Kidney glomerular epithelial cell (primary cell): ENCODE measurements around the gene POLDIP3.

Experiments used
- DNase-seq: peaks from one replicate; lab custom pipeline; 2025; lab: John Stamatoyannopoulos, UW

The POLDIP3 gene

DNA sequence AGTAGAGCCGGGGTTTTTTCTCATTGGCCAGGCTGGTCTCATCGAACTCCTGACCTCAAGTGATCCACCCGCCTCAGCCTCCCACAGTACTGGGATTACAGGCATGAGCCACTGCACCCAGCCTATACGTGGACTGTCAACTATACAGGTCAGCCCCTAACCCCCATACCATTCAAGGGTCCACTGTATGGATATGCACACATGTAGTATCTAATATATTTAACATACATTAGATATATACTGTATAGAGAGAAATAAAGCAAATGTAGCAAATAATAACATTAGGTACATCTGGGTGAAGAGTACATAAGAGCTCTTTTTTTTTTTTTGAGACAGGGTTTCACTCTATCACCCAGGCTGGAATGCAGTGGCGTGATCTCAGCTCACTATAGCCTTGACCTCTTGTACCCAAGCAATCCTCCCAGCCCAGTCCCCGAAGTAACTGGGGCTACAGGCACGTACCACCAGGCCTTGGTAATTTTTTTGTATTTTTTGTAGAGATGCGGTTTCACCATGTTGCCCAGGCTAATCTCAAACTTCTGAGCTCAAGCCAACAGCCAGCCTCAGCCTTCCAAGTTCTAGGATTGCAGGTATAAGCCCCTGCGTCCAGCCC is 27.2 kb upstream of the POLDIP3 start:
- DNase-seq: no peak

DNA sequence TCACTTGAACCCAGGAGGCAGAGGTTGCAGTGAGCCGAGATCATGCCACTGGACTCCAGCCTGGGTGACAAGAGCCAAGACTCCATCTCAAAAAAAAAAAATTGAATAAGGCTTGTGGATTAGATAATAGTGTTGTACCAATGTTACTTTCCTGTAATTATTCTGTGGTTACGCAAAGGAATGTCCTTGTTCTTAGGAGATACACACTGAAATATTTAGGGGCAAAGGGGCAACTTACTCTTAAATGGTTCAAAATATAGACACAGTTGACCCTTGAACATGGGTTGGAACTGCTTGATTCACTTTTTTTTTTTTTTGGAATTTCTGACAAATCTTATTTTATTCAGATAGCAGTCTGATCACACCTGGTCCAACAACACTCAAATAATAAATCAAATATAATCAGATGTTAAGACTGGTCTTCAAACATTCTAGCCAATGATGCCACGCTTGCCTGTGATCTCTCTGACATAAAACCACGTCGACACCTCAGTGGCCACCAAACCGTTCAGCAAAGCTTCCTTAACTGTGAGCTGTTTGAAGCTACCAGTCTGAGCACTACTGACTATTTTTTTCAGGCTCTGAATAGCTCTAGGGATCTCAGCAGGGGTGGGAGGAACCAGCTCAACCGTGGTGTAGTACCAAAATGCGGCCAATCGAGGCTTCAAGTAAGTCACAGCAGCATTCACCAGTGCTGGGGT is 25.0 kb upstream of the POLDIP3 start:
- no peak for DNase-seq

DNA sequence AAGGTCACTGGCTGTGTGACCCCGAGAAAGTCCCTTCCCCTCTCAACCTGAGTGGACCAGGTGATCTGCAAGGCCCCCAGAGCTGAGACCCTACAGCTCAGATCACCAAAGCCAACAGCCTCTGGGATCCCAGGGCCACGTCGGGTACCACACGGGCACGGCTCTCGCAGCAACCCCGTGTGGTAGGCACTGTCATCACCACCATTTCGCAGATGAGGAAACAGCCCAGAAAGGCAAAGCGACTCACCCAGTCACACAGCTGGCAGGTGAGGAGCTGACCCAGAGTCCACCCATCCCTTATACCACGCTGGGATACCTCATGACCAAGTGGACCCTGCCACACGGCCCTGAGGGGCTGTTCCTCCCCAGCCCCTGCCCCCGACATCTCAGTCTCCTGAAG is 22.9 kb upstream of the POLDIP3 start:
- no peak for DNase-seq

- DNase-seq: no peak
These were observed 21.8 kb upstream of the POLDIP3 start for GRCh38 chr22:42636506-42636905.

- peak; percentile 81 for DNase-seq
These were observed 20.8 kb upstream of the POLDIP3 start for GRCh38 chr22:42635531-42635930.

- DNase-seq: no peak
These were observed 18.3 kb upstream of the POLDIP3 start for GRCh38 chr22:42633013-42633412.

GRCh38 chr22:42632096-42632495 is 17.4 kb upstream of the POLDIP3 start:
- no peak for DNase-seq

GRCh38 chr22:42630901-42631602 is 16.4 kb upstream of the POLDIP3 start:
- no peak for DNase-seq

DNA sequence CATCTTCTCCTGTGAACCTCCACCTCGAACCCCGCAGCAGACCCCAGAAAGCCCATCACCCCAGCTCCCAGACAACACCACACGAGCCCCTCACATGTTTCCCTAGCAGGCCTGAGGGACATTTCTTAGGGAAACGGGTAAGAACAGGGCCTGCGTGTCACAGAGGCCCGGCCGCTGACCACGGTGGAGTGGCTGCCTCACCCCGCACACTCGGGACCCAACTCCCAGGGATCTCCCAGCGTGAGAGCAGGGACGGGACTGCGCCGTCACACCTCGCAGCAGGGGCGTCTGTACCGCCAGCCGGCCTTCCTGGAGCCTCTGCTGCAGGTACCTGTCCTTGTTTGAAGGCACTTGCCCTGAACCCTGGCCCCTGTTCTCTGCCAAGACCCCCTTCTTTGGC is 15.5 kb upstream of the POLDIP3 start:
- no peak for DNase-seq

GRCh38 chr22:42627981-42628380 is 13.3 kb upstream of the POLDIP3 start:
- no peak for DNase-seq

DNA sequence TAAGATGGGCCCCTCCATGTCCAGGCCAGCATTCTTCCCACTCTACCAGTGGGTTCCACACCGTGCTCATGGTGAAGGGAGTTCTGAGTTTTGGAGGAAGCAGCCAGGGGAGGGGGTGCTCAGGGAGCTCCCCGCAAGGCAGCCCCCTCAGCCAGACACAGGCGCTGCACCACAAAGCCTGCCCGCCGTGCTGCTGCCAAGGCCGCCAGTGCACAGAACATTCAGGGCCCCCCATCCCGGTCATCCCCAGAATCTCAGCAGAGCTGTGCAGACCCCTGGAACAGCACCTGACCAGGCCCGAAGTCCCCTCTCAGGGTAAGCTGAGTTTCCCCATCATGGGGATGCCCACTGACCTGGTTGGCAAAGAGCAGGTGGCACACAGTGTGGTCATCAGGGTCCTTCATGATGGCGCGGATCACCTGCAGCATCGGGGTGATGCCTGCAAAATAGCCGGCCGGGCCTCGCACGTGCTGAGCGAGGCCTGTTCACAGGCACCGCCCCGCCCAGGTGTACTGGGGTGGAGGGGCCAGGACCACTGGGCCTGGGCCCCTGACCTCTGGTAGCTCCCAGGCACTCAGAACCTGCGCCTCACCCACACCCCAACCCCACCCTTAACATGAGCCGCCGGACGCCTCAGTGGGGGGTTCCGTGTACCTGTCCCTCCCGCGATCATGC is 12.4 kb upstream of the POLDIP3 start:
- no peak for DNase-seq

GRCh38 chr22:42626431-42626830 is 11.7 kb upstream of the POLDIP3 start:
- DNase-seq: no peak

- no peak for DNase-seq
These were observed 10.7 kb upstream of the POLDIP3 start for GRCh38 chr22:42625416-42625815.

DNA sequence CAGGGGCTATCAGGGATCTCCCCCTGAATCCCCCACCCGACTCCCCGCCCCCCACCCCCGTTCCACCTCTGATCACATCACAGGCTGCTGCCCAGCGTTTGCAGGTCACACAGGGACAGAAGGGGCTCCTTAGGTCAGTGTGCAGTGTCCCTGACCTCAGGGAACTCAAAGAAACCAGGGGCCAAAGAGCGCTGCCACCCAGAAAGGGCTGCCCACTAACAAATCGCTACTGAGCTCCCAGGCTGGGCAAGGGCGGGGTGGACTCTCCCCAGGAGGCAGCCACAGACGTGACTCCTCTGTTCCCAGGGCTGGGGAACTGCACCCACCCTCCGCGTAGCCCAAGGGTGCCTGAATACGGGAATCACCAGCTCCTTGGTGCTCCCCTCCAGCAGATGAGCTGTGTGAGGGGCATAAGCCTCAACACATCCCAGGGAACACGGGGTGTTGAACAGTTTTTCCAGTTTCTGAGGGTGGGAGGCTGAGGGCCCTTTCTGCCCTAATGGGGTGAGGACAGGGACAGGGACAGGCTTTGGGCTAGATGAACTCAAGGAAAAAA is 9.9 kb upstream of the POLDIP3 start:
- no peak for DNase-seq

DNA sequence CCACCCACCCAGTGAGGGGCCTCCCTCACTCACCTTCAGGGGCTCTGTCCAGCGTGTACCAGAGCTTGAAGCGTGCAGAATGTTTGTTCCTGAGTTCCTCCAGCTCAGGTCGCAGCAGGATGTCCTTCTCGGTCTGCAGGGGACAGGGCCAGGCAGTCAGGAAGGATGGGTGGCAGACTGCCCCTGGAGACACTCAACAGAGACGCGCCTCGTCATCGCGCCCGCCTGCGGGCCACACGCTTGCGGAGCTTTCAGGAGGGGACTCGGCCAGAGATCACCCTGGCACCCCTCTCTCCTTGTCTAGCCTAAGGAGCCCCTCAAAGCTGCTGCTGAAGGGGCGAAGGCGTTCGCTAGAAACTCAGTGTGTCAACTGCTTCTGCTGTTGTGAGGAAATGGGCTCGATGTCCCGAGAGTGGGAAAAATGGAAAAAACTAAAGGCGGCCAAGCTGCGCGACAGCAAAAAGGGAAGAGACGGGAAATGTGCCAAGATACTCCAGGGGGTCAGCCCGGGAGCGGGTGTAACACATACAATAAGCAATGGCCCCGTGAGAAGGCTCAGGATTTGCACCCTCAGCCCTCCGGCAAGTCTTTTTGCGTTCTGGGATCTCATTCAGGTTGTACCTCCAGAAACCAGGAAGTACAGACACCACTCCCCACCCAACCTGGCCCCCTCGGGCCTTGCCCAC is 9.2 kb upstream of the POLDIP3 start:
- DNase-seq: no peak

DNA sequence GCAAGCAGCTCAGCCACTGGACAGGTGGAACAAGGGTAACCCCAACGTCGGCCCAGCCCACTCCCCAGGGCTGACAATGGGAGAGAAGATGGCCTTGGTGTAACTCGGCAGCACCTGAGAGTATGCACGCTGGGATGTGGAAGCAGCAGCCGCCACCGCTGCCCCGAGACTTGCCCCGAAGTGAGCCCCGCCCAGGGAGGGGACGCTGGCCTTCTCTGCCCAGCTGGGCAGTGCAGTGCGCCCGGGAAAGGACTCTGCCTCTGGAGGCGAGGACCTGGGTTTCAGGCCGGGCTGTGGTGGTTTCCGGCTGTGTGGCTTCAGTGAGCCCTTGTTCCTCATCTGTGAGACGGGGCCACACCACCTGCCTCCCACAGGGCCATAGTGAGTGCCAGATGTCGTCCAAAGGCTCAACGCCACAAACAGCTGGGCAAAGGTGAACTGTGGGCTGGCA is 8.6 kb upstream of the POLDIP3 start:
- no peak for DNase-seq

- no peak for DNase-seq
These were observed 7.5 kb upstream of the POLDIP3 start for GRCh38 chr22:42622061-42622710.

DNA sequence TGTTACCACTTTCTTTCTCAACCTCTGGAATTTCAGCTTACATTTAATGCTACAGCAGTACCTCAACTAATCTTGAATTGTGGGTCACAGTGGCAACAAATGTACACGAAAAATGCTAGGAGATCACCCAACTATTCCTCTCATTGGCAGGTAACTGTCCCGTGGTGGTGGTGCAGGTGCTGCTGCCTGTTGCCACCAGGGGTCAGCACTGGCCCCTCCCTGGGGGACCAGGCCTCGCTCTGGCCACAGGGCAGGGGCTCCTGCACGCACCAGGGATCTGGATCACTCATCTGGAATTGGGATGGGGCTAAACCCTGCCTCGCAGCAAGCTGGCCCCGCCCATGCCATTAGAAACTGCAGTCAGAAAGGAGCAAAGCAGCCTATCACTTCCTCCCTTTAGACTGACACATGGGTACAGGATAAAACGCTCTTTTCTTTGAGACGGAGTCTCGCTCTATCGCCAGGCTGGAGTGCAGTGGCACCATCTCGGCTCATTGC is 6.9 kb upstream of the POLDIP3 start:
- peak; percentile 47 for DNase-seq

- no peak for DNase-seq
These were observed 5.4 kb upstream of the POLDIP3 start for GRCh38 chr22:42620084-42620483.

- DNase-seq: no peak
These were observed 4.8 kb upstream of the POLDIP3 start for GRCh38 chr22:42619261-42620063.
